GM12878 (cell line): ENCODE data around the gene BCAS3.
A peak's percentile ranks its signal among the peaks of the same experiment; 100 is the strongest.

ENCODE experiments used
- CTCF ChIP-seq, 3 experiments: IDR thresholded peaks in 2 of 3; conservative IDR thresholded peaks in 1 of 3; 2 replicates each; pipeline ENCODE4 v1.5.1; 2011; ENCODE audit warnings: low read depth in 3 of 3, low read length in 3 of 3, mild to moderate bottlenecking in 3 of 3, control low read depth in 2 of 3, moderate library complexity in 2 of 3, inconsistent platforms in 1 of 3, mixed read lengths in 1 of 3; ENCODE audit not compliant: control insufficient read depth in 2 of 3, insufficient read depth in 1 of 3; ENCODE audit errors: extremely low read depth in 1 of 3
- EED ChIP-seq: sonication (generic); IDR thresholded peaks from 2 replicates; pipeline ENCODE4 v1.6.1; 2016; ENCODE audit warnings: antibody characterized with exemption, low read depth
- FOXK2 ChIP-seq: fragments of 450-650 bp; IDR thresholded peaks from 2 replicates; pipeline ENCODE4 v1.6.1; 2017; ENCODE audit warnings: mild to moderate bottlenecking, moderate library complexity
- IKZF1 ChIP-seq: fragments of 450-650 bp; conservative IDR thresholded peaks from 2 replicates; pipeline ENCODE4 v1.6.1; 2017; ENCODE audit warnings: antibody characterized with exemption, mild to moderate bottlenecking
- POLR2AphosphoS5 ChIP-seq: IDR thresholded peaks from 2 replicates; pipeline ENCODE4 v1.6.1; 2011; ENCODE audit warnings: mild to moderate bottlenecking, low read length, inconsistent platforms
- SREBF1 ChIP-seq: IDR thresholded peaks from 2 replicates; pipeline ENCODE4 v1.6.1; 2012; ENCODE audit warnings: mild to moderate bottlenecking, low read length
- TAF1 ChIP-seq: IDR thresholded peaks from 2 replicates; pipeline ENCODE4 v1.6.1; 2011; ENCODE audit warnings: mild to moderate bottlenecking, low read depth, low read length, borderline replicate concordance
- YY1 ChIP-seq: IDR thresholded peaks from 2 replicates; pipeline ENCODE4 v1.6.1; 2011; ENCODE audit warnings: low read depth, mild to moderate bottlenecking, low read length
- TF ChIP-seq, protein P1 (sequence below): IDR thresholded peaks from 2 replicates; pipeline ENCODE4 v1.6.1; 2012; ENCODE audit warnings: low read depth, low read length, improper control_type of control experiment
- TF ChIP-seq, protein P2 (sequence below): IDR thresholded peaks from 2 replicates; pipeline ENCODE4 v1.6.1; 2011; ENCODE audit warnings: low read depth, mild to moderate bottlenecking, low read length, moderate library complexity, borderline replicate concordance; ENCODE audit errors: extremely low read depth

DNA sequence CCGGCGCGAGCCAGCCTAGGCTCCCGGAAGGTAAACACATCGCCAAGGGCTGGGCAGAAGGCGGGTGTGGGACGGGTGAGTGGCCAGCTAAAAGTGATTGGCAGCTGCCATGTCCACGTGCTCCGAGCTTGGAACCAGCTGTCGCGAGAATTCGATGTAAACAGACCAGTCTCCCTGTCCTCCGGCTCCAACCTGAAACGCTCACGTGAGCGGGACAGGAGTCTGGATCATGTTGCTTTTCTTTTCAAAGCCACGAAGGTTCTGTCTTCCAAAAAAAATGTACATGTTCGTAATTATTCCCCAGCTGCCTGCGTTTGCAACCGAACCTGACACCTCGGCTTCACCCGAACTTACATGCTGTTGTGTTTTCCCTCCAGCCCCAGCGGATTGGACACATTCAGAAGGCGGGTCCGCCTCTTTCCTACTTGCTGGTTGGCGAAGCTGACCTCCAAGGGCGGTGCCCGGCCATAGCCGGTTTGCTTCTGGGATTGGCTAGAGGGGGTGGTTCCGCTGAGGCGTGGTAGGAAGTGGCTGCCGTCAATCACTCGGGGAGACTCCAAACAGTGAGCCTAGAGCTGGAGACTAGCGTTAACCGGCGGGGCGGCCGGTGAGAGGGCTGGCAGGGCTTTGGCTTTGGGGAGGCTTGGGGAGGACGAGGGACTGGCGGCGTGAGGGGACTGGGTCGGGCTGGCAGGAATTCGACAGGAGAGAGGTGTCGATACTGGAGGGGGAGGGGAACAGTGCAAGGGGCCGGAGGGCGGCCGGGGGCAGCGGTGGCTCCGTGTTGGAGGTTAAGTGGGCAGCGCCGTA is at the start of gene BCAS3:
- TF ChIP-seq TAF1 (peak; percentile 38; the same call in 1 of the 2 replicates), FOXK2 (peak; percentile 95), POLR2AphosphoS5 (peak; percentile 41; the same call in 1 of the 2 replicates), IKZF1 (no peak; the same call in 1 of the 2 replicates), SREBF1 (no peak), EED (no peak), YY1 (peak; percentile 48; the same call in 1 of the 2 replicates), CTCF (IDR thresholded peaks at IDR 0.05 in 2 of 3, conservative IDR thresholded peaks at IDR 0.05 in 1 of 3; ENCODE audit: control insufficient read depth in 2 of 3, extremely low read depth in 1 of 3, insufficient read depth in 1 of 3, low read depth in 3 of 3, low read length in 3 of 3) (no peak)
- TF ChIP-seq, protein P1, sequence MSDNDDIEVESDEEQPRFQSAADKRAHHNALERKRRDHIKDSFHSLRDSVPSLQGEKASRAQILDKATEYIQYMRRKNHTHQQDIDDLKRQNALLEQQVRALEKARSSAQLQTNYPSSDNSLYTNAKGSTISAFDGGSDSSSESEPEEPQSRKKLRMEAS, result peak; percentile 96
- TF ChIP-seq, protein P2, sequence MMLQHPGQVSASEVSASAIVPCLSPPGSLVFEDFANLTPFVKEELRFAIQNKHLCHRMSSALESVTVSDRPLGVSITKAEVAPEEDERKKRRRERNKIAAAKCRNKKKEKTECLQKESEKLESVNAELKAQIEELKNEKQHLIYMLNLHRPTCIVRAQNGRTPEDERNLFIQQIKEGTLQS, result no peak
